Astrocyte of the cerebellum (primary cell): Measurements from ENCODE around the gene CHAC1.

ENCODE experiments used
- DNase-seq: peaks from one replicate; pipeline ENCODE4 v3.0.0-alpha.2; 2011; ENCODE audit warnings: low read depth
- H3K4me3 ChIP-seq: 2 replicates; pipeline ENCODE4 v1.5.1; 2011; ENCODE audit warnings: mild to moderate bottlenecking, low read depth, low read length, moderate library complexity
- in situ Hi-C: cut with HindIII; loops from 2 replicates; pipeline ENCODE4 v1.10.0; 2017; ENCODE audit warnings: low sequenced_read_pairs
- TF ChIP-seq, protein P1 (sequence below): IDR thresholded peaks from 2 replicates; pipeline ENCODE4 v1.5.1; 2012; ENCODE audit warnings: low read length, low read depth, moderate library complexity, mild to moderate bottlenecking; ENCODE audit errors: missing control alignments

Gene CHAC1

GRCh38 chr15:40932156-40932555, 21.1 kb upstream of the CHAC1 start:
- H3K4me3 ChIP-seq: no peak overlapping the region
- DNase-seq: no peak
- TF ChIP-seq, protein P1, sequence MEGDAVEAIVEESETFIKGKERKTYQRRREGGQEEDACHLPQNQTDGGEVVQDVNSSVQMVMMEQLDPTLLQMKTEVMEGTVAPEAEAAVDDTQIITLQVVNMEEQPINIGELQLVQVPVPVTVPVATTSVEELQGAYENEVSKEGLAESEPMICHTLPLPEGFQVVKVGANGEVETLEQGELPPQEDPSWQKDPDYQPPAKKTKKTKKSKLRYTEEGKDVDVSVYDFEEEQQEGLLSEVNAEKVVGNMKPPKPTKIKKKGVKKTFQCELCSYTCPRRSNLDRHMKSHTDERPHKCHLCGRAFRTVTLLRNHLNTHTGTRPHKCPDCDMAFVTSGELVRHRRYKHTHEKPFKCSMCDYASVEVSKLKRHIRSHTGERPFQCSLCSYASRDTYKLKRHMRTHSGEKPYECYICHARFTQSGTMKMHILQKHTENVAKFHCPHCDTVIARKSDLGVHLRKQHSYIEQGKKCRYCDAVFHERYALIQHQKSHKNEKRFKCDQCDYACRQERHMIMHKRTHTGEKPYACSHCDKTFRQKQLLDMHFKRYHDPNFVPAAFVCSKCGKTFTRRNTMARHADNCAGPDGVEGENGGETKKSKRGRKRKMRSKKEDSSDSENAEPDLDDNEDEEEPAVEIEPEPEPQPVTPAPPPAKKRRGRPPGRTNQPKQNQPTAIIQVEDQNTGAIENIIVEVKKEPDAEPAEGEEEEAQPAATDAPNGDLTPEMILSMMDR: no peak
- in situ Hi-C loops: no loop called here

DNA sequence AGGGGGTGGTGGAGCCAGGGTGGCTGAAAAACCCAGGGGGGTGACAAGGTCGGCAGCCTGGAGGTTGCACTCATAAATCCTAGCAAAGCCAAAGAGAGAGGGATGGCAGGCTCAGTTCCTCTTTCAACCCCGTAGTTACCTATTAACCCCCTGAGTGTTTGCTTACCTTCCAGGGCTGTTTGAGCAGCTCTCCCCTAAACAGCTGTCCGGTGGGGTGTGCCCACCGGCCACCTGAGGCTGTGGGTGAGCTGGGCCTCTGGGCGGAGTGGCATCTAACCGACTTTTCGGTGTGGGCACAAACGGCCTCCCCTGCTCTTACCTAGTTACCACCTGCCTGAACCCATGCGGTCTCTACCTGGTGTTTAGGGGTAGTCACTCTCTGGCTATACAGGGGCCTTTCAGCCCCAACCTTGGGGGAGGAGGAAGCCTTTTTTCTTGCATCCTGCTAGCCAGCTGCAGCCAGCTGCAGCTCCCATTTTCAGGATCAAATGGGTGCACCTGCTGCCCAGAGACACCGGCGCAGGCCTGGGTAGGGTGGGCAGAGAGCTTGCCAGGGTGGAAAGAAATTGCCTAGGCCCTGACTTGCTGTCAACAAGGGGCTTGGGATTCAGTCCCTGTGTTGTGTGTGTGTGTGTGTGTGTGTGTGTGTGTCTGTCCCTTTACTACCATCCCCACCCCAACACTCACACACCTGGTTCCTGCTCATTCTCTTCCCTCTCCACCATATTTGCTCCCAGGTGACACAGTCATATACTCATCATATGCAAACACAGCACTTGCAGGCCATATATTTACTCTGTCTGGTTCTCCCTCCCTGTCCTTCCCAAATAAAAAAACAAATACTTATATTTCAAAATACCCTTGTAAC, 20.4 kb upstream of the CHAC1 start:
- TF ChIP-seq, protein P1: no peak
- H3K4me3 ChIP-seq: no peak overlapping the region
- DNase-seq: no peak
- in situ Hi-C loops: no loop called here

DNA sequence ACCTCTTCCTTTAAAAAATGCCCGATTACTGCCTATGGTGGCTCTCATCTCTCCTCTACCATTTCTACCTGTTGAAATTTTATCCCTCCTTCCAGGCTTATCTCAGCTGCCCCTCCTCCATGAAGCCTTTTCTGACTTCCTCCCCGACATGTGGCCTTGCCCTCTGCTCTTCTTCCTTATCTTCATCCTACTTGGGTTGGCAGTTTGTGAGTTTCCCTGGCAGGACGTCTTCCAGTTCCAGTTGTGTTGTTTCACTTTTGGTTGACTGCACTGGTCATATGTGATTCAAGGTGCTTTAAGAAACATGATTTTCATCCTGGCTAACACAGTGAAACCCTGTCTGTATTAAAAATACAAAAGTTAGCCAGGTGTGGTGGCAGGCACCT, 19.8 kb upstream of the CHAC1 start:
- TF ChIP-seq, protein P1: no peak
- in situ Hi-C loops: no loop called here
- DNase-seq: no peak
- H3K4me3 ChIP-seq: no peak overlapping the region

DNA sequence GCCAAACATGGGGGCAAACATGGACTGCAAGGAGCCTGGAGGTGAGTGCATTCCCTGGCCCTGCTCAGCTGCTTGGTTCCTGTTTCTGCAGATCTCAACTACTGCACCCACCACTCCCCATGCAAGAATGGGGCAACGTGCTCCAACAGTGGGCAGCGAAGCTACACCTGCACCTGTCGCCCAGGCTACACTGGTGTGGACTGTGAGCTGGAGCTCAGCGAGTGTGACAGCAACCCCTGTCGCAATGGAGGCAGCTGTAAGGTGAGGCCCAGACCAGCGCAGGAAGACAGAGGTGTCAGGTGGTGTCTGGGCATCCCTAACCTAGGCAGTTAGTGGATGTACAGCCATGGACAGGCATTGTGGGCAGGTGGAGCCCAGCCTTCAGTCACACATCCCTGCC, 18.8 kb upstream of the CHAC1 start:
- TF ChIP-seq, protein P1: no peak

DNA sequence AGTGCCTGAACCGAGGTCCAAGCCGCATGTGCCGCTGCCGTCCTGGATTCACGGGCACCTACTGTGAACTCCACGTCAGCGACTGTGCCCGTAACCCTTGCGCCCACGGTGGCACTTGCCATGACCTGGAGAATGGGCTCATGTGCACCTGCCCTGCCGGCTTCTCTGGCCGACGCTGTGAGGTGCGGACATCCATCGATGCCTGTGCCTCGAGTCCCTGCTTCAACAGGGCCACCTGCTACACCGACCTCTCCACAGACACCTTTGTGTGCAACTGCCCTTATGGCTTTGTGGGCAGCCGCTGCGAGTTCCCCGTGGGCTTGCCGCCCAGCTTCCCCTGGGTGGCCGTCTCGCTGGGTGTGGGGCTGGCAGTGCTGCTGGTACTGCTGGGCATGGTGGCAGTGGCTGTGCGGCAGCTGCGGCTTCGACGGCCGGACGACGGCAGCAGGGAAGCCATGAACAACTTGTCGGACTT, 17.0 kb upstream of the CHAC1 start:
- TF ChIP-seq, protein P1: no peak
- in situ Hi-C loops: no loop called here
- no peak for DNase-seq
- H3K4me3 ChIP-seq: no peak overlapping the region

More for the DNA sequence above, 18.8 kb upstream of the CHAC1 start:
- in situ Hi-C loops: no loop called here
- H3K4me3 ChIP-seq: no peak overlapping the region
- no peak for DNase-seq

- TF ChIP-seq, protein P1: no peak
- DNase-seq: no peak
- in situ Hi-C loops: no loop called here
- no peak overlapping the region for H3K4me3 ChIP-seq
Observed at GRCh38 chr15:40936709-40937666, 16.3 kb upstream of the CHAC1 start.
